H1 (cell line): Measurements from ENCODE around the gene UIMC1. TPM values are rescaled to one million over a fixed set of nuclear protein-coding genes. Genes with fewer than 3 reads are reported as not detected.

Source experiments
- CTCF ChIA-PET: fragments of 300-600 bp; sonication (Branson Sonifier 250); formaldehyde crosslinking; loops from one replicate; lab custom pipeline; 2021; ENCODE audit not compliant: partially characterized antibody; lab: Charles Lee
- POLR2A ChIA-PET: fragments of 300-600 bp; sonication (Branson Sonifier 250); formaldehyde crosslinking; loops from one replicate; lab custom pipeline; 2021; ENCODE audit warnings: inconsistent platforms; ENCODE audit not compliant: partially characterized antibody; lab: Charles Lee
- DNase-seq, 2 experiments: peaks; one replicate each; pipeline versions ENCODE4 v3.0.0 to v3.0.0-alpha.2; 2010 to 2022; ENCODE audit warnings: low spot score in 2 of 2, low read depth in 1 of 2, mixed read lengths in 1 of 2
- FAIRE-seq: peaks from 2 replicates; lab custom pipeline; 2011; peaks lifted over from hg19 to GRCh38; lab: Jason Lieb, UNC
- H2AFZ ChIP-seq: 2 replicates; pipeline ENCODE4 v1.8.1; 2012; ENCODE audit warnings: low read length, inconsistent platforms
- H2AK5ac ChIP-seq: 2 replicates; pipeline ENCODE4 v1.6.1; 2013; ENCODE audit warnings: low read depth, low read length
- H2BK120ac ChIP-seq: replicated peaks from 2 replicates; pipeline ENCODE3; 2013; ENCODE audit warnings: low read depth, low read length, inconsistent platforms
- H2BK12ac ChIP-seq: 2 replicates; pipeline ENCODE4 v1.6.1; 2013; ENCODE audit warnings: low read depth, low read length
- H2BK15ac ChIP-seq: 2 replicates; pipeline ENCODE4 v1.6.1; 2013; ENCODE audit warnings: low read length
- H2BK20ac ChIP-seq: 2 replicates; pipeline ENCODE4 v1.6.1; 2013; ENCODE audit warnings: low read length
- H2BK5ac ChIP-seq: 2 replicates; pipeline ENCODE4 v1.6.1; 2013; ENCODE audit warnings: low read depth, low read length
- H3K14ac ChIP-seq: 2 replicates; pipeline ENCODE4 v1.6.1; 2013; ENCODE audit warnings: inconsistent platforms; ENCODE audit not compliant: insufficient read length
- H3K18ac ChIP-seq: 2 replicates; pipeline ENCODE4 v1.6.1; 2013; ENCODE audit warnings: low read length; ENCODE audit errors: extremely low read depth
- H3K23ac ChIP-seq: 2 replicates; pipeline ENCODE4 v1.6.1; 2013; ENCODE audit warnings: inconsistent platforms; ENCODE audit not compliant: insufficient read length
- H3K23me2 ChIP-seq: 2 replicates; pipeline ENCODE4 v1.6.1; 2013; ENCODE audit warnings: low read depth, low read length
- H3K27ac ChIP-seq: 2 replicates; pipeline ENCODE4 v1.6.1; 2011; ENCODE audit warnings: low read depth, low read length, inconsistent platforms
- H3K27me3 ChIP-seq, 4 experiments: replicated peaks in 1 of 4; 1 replicate in 1 of 4; 2 replicates in 3 of 4; pipeline versions ENCODE4 v1.6.1 to v1.8.1; 2011 to 2013; ENCODE audit warnings: low read length in 3 of 4, mild to moderate bottlenecking in 3 of 4, inconsistent platforms in 2 of 4, mixed read lengths in 2 of 4, moderate library complexity in 1 of 4; ENCODE audit not compliant: control insufficient read depth in 3 of 4, insufficient read depth in 3 of 4; ENCODE audit errors: extremely low read depth in 1 of 4
- H3K36me3 ChIP-seq, 4 experiments: 2 replicates each; pipeline versions ENCODE4 v1.6.1 to v1.8.1; 2011 to 2013; ENCODE audit warnings: mild to moderate bottlenecking in 4 of 4, low read length in 3 of 4, moderate library complexity in 2 of 4, control low read depth in 1 of 4, inconsistent platforms in 1 of 4; ENCODE audit not compliant: insufficient read depth in 4 of 4, control insufficient read depth in 2 of 4
- H3K4ac ChIP-seq: replicated peaks from 2 replicates; pipeline ENCODE3; 2013; ENCODE audit warnings: low read length, low read depth, mixed read lengths, inconsistent platforms; ENCODE audit not compliant: insufficient read length
- H3K4me1 ChIP-seq, 4 experiments: replicated peaks in 1 of 4; 1 replicate in 1 of 4; 2 replicates in 3 of 4; pipeline versions ENCODE4 v1.6.1 to v1.8.1; 2011 to 2013; ENCODE audit warnings: low read length in 3 of 4, inconsistent platforms in 2 of 4, mixed read lengths in 1 of 4; ENCODE audit not compliant: insufficient read depth in 4 of 4, control insufficient read depth in 3 of 4
- H3K4me2 ChIP-seq, 2 experiments: 2 replicates each; pipeline versions ENCODE4 v1.6.1 to v1.8.1; 2011 to 2013; ENCODE audit warnings: low read depth in 2 of 2, low read length in 2 of 2, control low read depth in 1 of 2, inconsistent platforms in 1 of 2, mild to moderate bottlenecking in 1 of 2; ENCODE audit not compliant: insufficient read depth in 1 of 2
- H3K4me3 ChIP-seq, 4 experiments: fragments of 200-600, 300-600 bp in 1 of 4; sonication (generic), shearing (Covaris generic), sonication (Bioruptor Twin) in 1 of 4; 2 replicates each; pipeline versions ENCODE4 v1.5.1 to v1.8.1; 2011 to 2016; ENCODE audit warnings: low read length in 4 of 4, low read depth in 3 of 4, control low read depth in 2 of 4, inconsistent platforms in 2 of 4, mild to moderate bottlenecking in 2 of 4, mixed read lengths in 1 of 4, moderate library complexity in 1 of 4; ENCODE audit not compliant: insufficient read depth in 2 of 4; ENCODE audit errors: extremely low read depth in 1 of 4
- H3K56ac ChIP-seq: replicated peaks from 2 replicates; pipeline ENCODE3; 2013; ENCODE audit warnings: low read depth, mild to moderate bottlenecking, mixed read lengths, low read length, inconsistent platforms; ENCODE audit not compliant: insufficient read length
- H3K79me1 ChIP-seq: 2 replicates; pipeline ENCODE4 v1.6.1; 2013; ENCODE audit warnings: low read depth, low read length, control low read depth
- H3K79me2 ChIP-seq, 2 experiments: 2 replicates each; pipeline versions ENCODE4 v1.6.1 to v1.8.1; 2012 to 2013; ENCODE audit warnings: low read length in 2 of 2, mild to moderate bottlenecking in 2 of 2, inconsistent platforms in 1 of 2; ENCODE audit not compliant: insufficient read depth in 2 of 2, control insufficient read depth in 1 of 2
- H3K9ac ChIP-seq, 4 experiments: replicated peaks in 1 of 4; 1 replicate in 1 of 4; 2 replicates in 3 of 4; pipeline versions ENCODE4 v1.6.1 to v1.8.1; 2011 to 2013; ENCODE audit warnings: low read depth in 3 of 4, low read length in 3 of 4, control low read depth in 2 of 4, mild to moderate bottlenecking in 2 of 4, moderate library complexity in 2 of 4, inconsistent platforms in 1 of 4; ENCODE audit errors: extremely low read depth in 1 of 4
- H3K9me3 ChIP-seq, 2 experiments: 2 replicates each; pipeline versions ENCODE4 v1.6.1 to v1.8.1; 2012 to 2013; ENCODE audit warnings: mild to moderate bottlenecking in 2 of 2, moderate library complexity in 2 of 2, control low read depth in 1 of 2, inconsistent platforms in 1 of 2, low read depth in 1 of 2, low read length in 1 of 2, mixed read lengths in 1 of 2; ENCODE audit not compliant: insufficient read depth in 2 of 2
- H4K20me1 ChIP-seq, 2 experiments: replicated peaks in 1 of 2; 2 replicates each; pipeline versions ENCODE3 to v1.8.1; 2011 to 2013; ENCODE audit warnings: inconsistent platforms in 2 of 2, low read length in 2 of 2, mild to moderate bottlenecking in 1 of 2; ENCODE audit not compliant: insufficient read depth in 2 of 2, control insufficient read depth in 1 of 2
- H4K5ac ChIP-seq: 2 replicates; pipeline ENCODE4 v1.6.1; 2013; ENCODE audit warnings: low read length, low read depth, mixed read lengths, inconsistent platforms; ENCODE audit not compliant: insufficient read length
- H4K8ac ChIP-seq: 2 replicates; pipeline ENCODE4 v1.8.0; 2013; ENCODE audit warnings: mild to moderate bottlenecking, moderate library complexity, low read length, inconsistent platforms; ENCODE audit not compliant: insufficient read depth; ENCODE audit errors: extremely low read depth
- H4K91ac ChIP-seq: replicated peaks from 2 replicates; pipeline ENCODE3; 2013; ENCODE audit warnings: low read length, mixed read lengths, inconsistent platforms; ENCODE audit not compliant: insufficient read length
- CBX5 ChIP-seq: fragments of 300-800, 300-1000 bp; sonication (generic); IDR thresholded peaks from 2 replicates; pipeline ENCODE4 v1.7.1; 2016; ENCODE audit warnings: antibody characterized with exemption, low read length, low read depth
- EP300 ChIP-seq, 2 experiments: IDR thresholded peaks; 1 replicate in 1 of 2; 2 replicates in 1 of 2; pipeline ENCODE4 v1.6.1; 2011 to 2012; ENCODE audit warnings: low read depth in 2 of 2, low read length in 2 of 2, mild to moderate bottlenecking in 2 of 2, borderline replicate concordance in 1 of 2, inconsistent platforms in 1 of 2, moderate library complexity in 1 of 2
- KDM1A ChIP-seq: fragments of 200-600, 300-600 bp; sonication (generic); IDR thresholded peaks from 2 replicates; pipeline ENCODE4 v1.7.1; 2016; ENCODE audit warnings: mild to moderate bottlenecking, low read length, borderline replicate concordance
- KDM4A ChIP-seq: IDR thresholded peaks from one replicate; pipeline ENCODE4 v1.7.1; 2012; ENCODE audit warnings: low read depth, mild to moderate bottlenecking, moderate library complexity, low read length, inconsistent platforms; ENCODE audit not compliant: severe bottlenecking
- PHF8 ChIP-seq: fragments of 200-600 bp; sonication (generic); conservative IDR thresholded peaks from 2 replicates; pipeline ENCODE4 v1.7.1; 2012; ENCODE audit warnings: low read depth, mild to moderate bottlenecking, inconsistent platforms, low read length, moderate library complexity
- POLR2AphosphoS5 ChIP-seq: IDR thresholded peaks from 2 replicates; pipeline ENCODE4 v1.6.1; 2011; ENCODE audit warnings: low read depth, low read length
- RXRA ChIP-seq: IDR thresholded peaks from 2 replicates; pipeline ENCODE4 v1.6.1; 2011; ENCODE audit warnings: low read depth, mild to moderate bottlenecking, low read length, moderate library complexity; ENCODE audit not compliant: insufficient read depth
- SAP30 ChIP-seq: fragments of 300-600 bp; sonication (generic); IDR thresholded peaks from 2 replicates; pipeline ENCODE4 v1.7.1; 2012; ENCODE audit warnings: low read length, moderate library complexity, mild to moderate bottlenecking, inconsistent platforms; ENCODE audit not compliant: insufficient read depth, insufficient replicate concordance
- SIN3A ChIP-seq, 2 experiments: IDR thresholded peaks in 1 of 2; conservative IDR thresholded peaks in 1 of 2; 2 replicates each; pipeline ENCODE4 v1.6.1; 2011 to 2012; ENCODE audit warnings: low read length in 2 of 2, improper control_type of control experiment in 1 of 2, low read depth in 1 of 2, mild to moderate bottlenecking in 1 of 2
- SP1 ChIP-seq: IDR thresholded peaks from 2 replicates; pipeline ENCODE4 v1.6.1; 2011; ENCODE audit warnings: low read depth, low read length
- SP2 ChIP-seq: IDR thresholded peaks from 2 replicates; pipeline ENCODE4 v1.6.1; 2012; ENCODE audit warnings: mild to moderate bottlenecking, low read length, inconsistent platforms
- SUZ12 ChIP-seq: fragments of 200-600 bp; sonication (generic); IDR thresholded peaks from 2 replicates; pipeline ENCODE4 v1.6.1; 2012; ENCODE audit warnings: mild to moderate bottlenecking, inconsistent platforms, low read length, moderate library complexity, mixed read lengths
- WGBS, 2 experiments: shearing (Covaris generic) in 1 of 2; methylation state at CpG; one replicate each; pipeline versions ENCODE4 v1.1.6 to v1.1.7; 2013 to 2015; ENCODE audit warnings: low lambda C conversion rate in 2 of 2, mixed read lengths in 2 of 2, inconsistent platforms in 1 of 2, low coverage in 1 of 2, missing lambda C conversion rate in 1 of 2; ENCODE audit not compliant: insufficient replicate concordance in 2 of 2, insufficient coverage in 1 of 2, insufficient read length in 1 of 2; ENCODE audit errors: extremely low coverage in 1 of 2, missing lambda C conversion rate in 1 of 2; 5-methylcytosine and 5-hydroxymethylcytosine counted together
- polyA plus RNA-seq, 7 experiments: library from polyadenylated mRNA; depleted of rRNA in 3 of 7; stranded (reverse) in 5 of 7; unstranded in 2 of 7; fragments of >200 nt in 5 of 7; fragments of 200-250 nt in 2 of 7; gene quantifications; 1 replicate in 5 of 7; 2 replicates in 1 of 7; 4 replicates in 1 of 7; pipeline versions ENCODE4 v1.2.1 to v1.2.3, GENCODE V29; 2011 to 2013; ENCODE audit warnings: missing spikeins in 2 of 7, mixed read lengths in 2 of 7
- total RNA-seq: library from RNA; stranded (reverse); fragmentation: NEBNext Ultra II Directional; extraction: Animal tissue kit (Norgen Biotek cat#: 25700); gene quantifications from 2 replicates; pipeline ENCODE4 v1.2.1, GENCODE V29; 2021

The UIMC1 gene
- total and polyA plus RNA-seq, 2 of the 8 experiments (the other 6 are each of a cell fraction or from before 2014, with no cell fraction given) = 12.8 to 43.7 TPM

DNA sequence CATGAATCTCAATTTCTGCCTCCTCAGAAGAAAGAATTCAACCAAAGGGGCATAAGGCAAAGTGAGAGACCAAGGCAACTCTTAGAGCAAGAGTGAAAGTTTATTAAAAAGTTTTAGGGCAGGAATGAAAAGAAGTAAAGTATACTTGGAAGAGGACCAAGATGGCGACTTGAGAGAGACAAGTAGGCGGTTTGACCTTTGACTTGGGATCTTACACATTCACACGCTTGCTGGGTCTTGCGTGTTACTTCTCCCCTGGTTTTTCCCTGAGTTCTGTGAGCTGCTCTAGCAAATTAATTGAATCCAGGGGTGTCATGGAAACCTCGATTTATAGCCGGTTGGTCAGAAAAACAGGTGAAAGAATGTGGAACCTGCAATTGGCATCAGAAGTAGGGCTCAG, 22.9 kb upstream of the UIMC1 start:
- 88% methylated on average over 6 of the region's 6 CpGs; no CpG with 5 or more reads in 1 of the 2 experiments for WGBS, 2 experiments
- ChIA-PET POLR2A (no interaction called here), CTCF (interaction anchor here (1.8 kb wide), 1 partner anchor 43 kb away, joined by 5 read pairs; no protein-coding TSS in a partner anchor)
- H3K4me3 ChIP-seq = no peak overlapping the region
- no peak overlapping the region for H2BK15ac ChIP-seq
- peaks cover 0 to 9% (median 1%) of the 10 kb centered on the region in 4 experiments; a peak in 3 of 8 replicates for H3K36me3 ChIP-seq
- H4K91ac ChIP-seq = no peak overlapping the region
- H3K79me2 ChIP-seq = peaks cover 0 to 35% of the 10 kb centered on the region in 2 experiments; a peak in 2 of 4 replicates
- H3K9ac ChIP-seq = no peak overlapping the region
- H3K9me3 ChIP-seq = no peaks in the 10 kb centered on the region
- no peak overlapping the region for H2AFZ ChIP-seq
- no peak overlapping the region for H3K4ac ChIP-seq
- no peak overlapping the region for H3K56ac ChIP-seq
- H3K4me2 ChIP-seq = no peak overlapping the region
- no peak overlapping the region for H3K18ac ChIP-seq
- peaks cover 10% of the 10 kb centered on the region; the same call in 1 of the 2 replicates for H3K79me1 ChIP-seq
- no peak for FAIRE-seq
- TF ChIP-seq SP2 = no peak
- no peak for TF ChIP-seq KDM4A
- no peak for TF ChIP-seq SIN3A (conservative IDR thresholded peaks at IDR 0.05 in 1 of 2, IDR thresholded peaks at IDR 0.05 in 1 of 2; ENCODE audit: low read depth in 1 of 2, low read length in 2 of 2)
- no peak for TF ChIP-seq KDM1A
- no peak for TF ChIP-seq EP300 (IDR thresholded peaks at IDR 0.05; ENCODE audit: borderline replicate concordance in 1 of 2, low read depth in 2 of 2, low read length in 2 of 2)
- no peak for TF ChIP-seq CBX5
- TF ChIP-seq PHF8 = no peak
- no peak for TF ChIP-seq RXRA
- no peak for TF ChIP-seq SP1
- TF ChIP-seq SUZ12 = no peak
- TF ChIP-seq SAP30 = no peak
- no peak for TF ChIP-seq POLR2AphosphoS5
- H4K8ac ChIP-seq = no peak overlapping the region
- no peaks in the 10 kb centered on the region; a peak in 1 of 7 replicates for H3K4me1 ChIP-seq
- no peaks in the 10 kb centered on the region for H3K27me3 ChIP-seq
- H2AK5ac ChIP-seq = no peak overlapping the region
- no peak overlapping the region for H2BK12ac ChIP-seq
- H4K5ac ChIP-seq = no peak overlapping the region
- no peak overlapping the region for H3K27ac ChIP-seq
- no peak for DNase-seq
- H2BK120ac ChIP-seq = no peak overlapping the region
- H3K14ac ChIP-seq = no peak overlapping the region
- H4K20me1 ChIP-seq = peaks cover 0 to 1% of the 10 kb centered on the region in 2 experiments
- no peaks in the 10 kb centered on the region for H3K23me2 ChIP-seq
- no peak overlapping the region for H3K23ac ChIP-seq
- no peak overlapping the region for H2BK5ac ChIP-seq
- no peak overlapping the region for H2BK20ac ChIP-seq
